HG03571 (cell line): ENCODE results near the gene RNF40.
"Not testable (repeated sequence)": the region's sequence is repeated elsewhere in the genome, so short reads cannot be mapped to it uniquely, and the experiment has no call there.

Experiments used
- ATAC-seq: cut with Tn5 transposase; IDR thresholded peaks from one replicate; pipeline ENCODE4 v1.9.1; 2021; ENCODE audit not compliant: unreplicated experiment

The RNF40 gene

DNA sequence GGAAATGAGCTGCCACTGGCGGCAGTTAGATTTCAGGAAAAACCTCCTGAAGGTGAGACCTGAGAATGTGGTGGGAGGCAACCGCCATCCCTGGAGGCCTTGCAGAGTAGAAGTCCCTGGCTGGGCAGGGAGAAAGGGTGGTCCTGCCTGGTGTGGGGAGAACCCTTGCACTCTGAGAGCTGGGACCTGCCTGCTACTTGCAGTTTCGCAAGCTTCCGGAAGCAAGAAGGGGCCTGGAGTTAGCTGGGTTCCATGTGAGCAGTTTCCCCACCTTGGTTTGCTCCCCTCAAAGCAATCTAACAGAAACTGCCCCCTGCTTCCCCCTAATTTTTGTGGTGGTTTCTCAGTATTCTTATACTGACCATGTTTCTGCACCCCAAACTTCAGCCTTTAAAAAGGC lies 18.4 kb downstream of the RNF40 start:
- no peak for ATAC-seq

DNA sequence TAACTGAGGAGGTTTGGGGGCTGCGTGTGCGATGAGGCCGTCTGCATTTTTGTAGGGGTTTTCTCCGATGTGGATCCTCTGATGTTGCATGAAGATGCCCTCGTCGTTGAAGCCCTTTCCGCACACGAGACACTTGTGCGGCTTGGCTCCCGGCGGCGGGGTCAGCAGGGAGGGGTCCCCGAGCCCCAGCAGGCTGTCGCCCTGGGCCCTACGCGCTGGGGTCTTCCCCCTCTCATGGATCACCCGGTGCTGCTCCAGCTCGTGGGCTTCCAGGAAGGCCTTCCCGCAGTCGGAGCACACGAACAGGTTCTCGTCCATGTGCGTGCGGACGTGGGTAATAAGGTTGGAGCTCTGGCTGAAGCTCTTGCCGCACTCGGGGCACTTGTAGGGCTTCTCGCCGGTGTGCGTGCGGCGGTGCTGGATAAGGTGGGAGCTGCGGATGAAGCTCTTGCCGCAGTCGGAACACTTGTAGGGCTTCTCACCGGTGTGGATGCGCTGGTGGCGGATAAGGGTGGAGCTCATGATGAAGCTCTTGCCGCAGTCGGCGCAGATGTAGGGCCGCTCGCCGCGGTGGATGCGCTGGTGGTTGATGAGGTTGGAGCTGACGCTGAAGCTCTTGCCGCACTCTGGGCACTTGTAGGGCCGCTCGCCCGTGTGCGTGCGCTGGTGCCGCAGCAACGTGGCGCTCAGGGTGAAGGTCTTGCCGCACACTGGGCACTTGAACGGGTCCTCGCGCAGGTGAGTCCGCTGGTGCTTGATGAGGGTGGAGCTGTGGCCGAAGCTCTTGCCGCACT lies 20.6 kb downstream of the RNF40 start:
- no peak for ATAC-seq

DNA sequence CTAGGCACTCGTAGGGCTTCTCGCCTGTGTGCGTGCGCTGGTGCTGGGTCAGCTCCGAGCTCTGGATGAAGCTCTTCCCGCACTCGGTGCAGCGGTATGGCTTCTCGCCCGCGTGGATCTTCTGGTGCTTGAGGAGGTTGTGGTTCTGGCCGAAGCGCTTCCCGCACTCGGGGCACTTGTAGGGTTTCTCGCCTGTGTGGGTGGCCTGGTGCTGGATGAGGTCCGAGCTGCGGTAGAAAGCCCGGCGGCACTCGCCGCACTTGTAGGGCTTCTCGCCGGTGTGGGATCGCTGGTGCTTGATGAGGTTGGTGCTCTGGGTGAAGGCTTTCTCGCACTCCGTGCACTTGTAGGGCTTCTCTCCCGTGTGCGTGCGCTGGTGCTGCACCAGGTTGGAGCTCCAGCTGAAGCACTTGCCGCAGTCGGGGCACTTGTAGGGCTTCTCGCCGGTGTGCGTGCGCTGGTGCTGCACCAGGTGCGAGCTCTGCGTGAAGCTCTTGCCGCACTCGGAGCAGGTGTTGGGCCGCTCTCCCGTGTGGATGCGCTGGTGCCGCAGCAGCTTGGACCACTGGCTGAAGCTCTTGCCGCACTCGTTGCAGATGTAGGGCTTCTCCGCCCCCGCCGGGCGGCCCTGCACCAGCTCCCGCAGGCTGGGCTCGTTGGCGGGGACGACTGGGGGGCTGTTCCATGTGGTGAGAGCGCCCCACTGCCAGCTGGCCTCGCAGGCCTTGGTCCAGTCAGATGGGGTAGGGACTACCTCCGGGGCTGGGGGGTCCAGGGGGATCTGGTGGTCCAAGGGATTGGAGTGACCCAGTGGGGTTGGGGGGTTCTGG lies 21.4 kb downstream of the RNF40 start:
- no peak for ATAC-seq

DNA sequence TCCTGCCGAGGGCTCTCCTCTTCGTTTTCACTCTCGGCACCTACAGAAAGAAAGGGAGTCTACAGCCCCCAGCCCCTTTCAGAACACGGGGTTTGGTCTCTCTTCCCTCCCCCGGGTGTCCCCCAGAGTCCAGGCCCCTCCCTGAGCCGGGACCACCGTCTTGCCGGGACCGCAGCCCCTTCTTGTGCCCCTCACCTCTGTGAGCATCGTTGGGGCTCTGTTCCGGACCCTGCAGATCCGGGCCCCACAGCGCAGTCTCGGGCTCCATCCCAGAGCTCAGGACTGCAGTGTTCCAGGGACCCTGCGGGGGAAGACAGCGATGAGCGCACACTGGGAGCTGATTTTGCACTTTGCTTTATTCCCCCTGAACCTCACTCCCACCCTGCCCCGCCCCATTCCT lies 22.1 kb downstream of the RNF40 start:
- no peak for ATAC-seq

DNA sequence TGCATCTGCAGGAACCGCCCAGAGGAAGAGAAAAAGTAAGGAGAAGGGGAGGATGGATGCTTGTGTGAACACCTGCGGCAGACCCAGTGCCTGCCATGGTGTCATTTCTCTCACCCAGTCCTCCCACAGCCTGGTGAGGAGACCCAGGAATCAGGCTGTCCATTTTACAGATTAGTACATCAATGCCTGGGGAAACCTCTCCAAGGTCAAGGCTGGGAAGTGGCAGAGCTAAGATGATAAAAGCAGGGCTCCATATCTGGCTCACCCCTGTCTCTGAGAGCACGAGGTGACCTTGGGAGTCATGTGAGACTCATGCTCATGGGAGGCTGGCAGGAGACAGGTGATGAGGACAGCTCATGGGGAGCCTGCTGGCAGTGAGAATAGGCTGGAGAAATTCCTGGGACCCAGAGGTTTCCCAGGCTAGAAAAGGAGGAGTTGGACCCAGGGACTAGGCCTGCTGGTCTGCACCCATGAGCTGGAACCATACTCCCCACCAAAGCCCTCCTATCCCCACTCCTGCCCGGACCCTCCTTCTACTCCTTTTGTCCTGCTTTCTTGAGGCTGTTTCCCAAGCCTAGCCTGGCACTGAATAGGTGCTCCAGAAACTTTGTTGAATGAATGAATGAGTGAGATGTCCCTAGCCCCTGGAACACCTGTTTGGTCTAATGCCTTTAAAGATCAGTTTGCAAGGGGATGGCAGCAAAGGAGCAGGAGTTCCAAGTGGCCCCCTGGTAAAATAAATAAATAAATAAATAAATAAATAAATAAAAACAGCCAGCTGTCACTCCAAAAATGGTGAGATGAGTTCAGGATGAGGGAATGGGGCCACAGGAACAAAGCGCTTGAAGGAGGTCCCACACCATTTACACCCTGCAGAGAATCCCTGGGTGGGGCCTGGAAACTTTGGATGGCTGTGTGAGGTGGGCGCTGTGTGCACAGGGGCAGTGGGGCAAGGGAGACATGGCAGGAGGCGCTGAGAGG lies 23.3 kb downstream of the RNF40 start:
- ATAC-seq = no peak

DNA sequence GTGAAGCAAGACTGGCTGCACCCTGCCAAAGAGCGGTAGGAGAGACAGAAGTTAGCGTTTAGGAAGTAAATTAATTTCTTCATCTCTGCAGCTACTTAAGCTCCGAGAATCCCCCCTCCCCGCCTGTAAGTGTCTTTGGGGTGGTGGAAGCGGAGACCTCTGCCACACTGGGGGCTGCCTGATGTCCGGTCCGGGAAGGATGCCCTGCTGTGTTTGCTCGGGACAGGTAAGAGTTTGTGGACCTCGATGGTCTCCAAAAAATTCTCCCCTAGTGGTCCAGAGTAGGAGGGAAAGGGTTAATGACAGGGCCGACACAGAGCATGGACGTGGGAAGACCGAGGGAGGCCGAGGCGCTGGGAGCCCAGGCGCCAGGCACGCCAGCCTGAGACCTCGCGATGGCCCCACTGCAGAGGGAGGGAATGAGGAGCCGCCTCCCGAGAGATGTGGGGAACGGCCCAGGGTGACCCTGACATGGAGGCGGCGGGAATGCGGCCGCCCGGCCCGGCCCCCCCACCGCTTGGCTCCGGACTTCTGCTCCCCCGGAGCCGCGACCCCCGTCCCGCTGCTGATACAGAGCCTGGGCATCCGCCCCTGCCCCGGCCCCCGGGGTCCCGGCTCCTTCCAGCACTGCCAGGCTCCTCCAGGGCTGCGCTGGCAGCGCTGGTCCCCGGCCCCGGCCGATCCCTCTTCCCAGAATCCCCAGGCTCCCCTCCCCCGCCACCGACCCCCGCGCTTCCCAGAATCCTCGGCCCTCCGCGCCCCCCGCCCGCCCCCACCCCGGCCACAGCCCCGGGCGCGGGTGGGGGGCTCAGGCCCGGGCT lies 24.2 kb downstream of the RNF40 start:
- ATAC-seq = no peak

GRCh38 chr16:30786936-30787612 lies 25.0 kb downstream of the RNF40 start, which contains the start of gene ZNF629:
ZNF629 (minus strand) TSS chr16:30787205; CDS start chr16:30784482, 2,723 bp downstream.
- ATAC-seq = no peak

DNA sequence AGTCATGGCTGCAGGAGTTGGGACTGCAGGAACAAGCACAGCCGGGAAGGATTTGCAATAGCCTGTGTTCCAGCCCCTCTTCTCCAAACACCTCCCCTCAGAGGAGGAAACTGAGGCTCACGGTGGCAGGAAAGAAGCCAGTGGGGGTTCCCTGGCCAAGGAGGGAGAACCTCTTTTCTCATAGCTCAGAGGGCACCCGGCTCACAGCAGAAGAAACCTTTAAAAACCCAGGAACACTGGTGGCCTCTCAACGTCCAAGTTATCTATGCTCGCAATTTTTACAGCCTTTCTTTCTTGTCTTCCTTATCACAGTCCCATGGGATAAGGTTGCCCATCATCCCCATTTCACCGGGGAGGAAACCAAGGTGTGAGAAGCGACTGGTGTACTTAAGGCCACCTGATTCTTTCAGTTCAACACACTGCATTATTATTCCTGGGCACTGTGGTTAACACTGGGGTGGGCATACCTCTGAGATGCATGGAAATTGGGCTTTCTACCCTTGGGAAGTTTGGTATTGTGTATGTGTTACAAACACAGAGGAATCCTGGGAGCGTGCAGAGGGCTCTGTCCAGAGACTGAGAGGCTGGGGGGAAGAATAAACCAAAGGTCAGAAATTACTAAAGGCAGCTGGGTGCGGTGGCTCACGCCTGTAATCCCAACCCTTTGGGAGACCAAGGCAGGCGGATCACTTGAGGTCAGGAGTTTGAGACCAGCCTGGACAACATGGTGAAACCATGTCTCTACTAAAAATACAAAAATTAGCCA lies 25.7 kb downstream of the RNF40 start:
- ATAC-seq = no peak

GRCh38 chr16:30793508-30794069 lies 31.5 kb downstream of the RNF40 start:
- ATAC-seq = no peak

GRCh38 chr16:30794634-30795033 lies 32.5 kb downstream of the RNF40 start:
- no peak for ATAC-seq

DNA sequence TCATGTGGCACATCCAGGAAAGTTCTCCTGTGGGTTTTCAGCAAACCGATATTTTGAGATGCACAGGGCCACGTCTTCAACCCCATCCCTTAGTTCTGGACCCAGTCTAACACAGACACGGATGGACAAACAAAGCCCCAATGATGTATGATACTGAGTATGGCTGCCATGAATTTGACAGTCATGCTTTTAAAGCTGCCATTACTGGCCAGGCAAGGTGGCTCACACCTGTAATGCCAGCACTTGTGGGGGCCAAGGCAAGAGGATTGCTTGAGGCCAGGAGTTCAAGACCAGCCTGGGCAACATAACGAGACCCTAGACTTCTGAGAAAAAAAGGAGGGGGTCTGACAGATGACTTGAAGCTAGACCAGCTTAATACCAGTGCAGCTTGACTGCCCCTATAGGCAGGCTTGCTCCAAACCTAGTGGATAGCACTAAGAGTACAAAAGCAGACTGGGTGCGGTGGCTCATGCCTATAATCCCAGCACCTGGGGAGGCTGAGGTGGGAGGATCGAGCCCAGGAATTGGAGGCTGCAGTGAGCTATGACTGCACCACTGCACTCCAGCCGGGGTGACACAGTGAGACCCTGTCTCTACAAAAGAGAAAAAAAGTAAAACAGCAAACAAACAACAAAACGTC lies 35.7 kb downstream of the RNF40 start:
- no peak for ATAC-seq

GRCh38 chr16:30802936-30803335 lies 40.8 kb downstream of the RNF40 start:
- no peak for ATAC-seq

- ATAC-seq = no peak
These were observed 42.9 kb downstream of the RNF40 start for GRCh38 chr16:30805056-30805369.

DNA sequence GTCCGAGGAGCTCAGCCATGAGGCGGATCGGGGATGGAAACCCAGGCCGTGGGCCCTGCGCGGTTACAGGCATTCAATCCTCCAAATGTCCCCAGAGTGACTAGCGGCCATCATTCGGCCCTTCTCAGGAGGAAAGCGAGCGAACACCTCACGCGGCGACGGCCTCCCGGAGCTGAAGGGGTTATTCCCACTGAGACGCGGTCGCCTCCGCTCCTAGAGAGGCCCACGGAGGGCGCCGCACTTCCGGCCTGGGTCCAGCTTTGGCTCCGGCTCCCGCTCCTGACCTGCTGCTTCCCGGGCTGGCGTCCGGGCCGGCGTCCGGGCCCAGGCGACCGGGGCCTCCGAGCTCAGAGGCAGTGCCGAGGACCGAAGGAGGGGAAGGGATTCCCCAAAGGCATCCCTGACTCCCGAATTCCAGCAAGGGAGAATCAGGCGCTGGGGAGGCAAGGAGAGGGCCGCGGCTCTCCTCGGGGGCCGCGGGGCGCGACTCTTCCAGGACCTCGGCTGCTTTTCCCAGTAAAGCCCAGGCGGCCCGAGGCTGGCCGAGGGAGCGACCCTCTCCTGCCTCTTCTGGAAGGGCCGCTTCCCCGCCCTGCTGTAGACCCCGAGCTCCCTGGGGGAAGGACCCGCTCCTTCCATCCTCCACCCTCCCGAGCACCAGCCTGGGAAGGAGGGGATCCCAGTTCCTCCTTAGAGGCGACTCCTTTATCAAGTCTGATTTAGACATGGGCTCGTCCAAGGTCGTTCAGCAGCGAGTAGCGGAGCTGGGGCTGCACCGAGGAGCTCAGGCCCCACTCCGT lies 43.4 kb downstream of the RNF40 start:
- ATAC-seq = no peak

DNA sequence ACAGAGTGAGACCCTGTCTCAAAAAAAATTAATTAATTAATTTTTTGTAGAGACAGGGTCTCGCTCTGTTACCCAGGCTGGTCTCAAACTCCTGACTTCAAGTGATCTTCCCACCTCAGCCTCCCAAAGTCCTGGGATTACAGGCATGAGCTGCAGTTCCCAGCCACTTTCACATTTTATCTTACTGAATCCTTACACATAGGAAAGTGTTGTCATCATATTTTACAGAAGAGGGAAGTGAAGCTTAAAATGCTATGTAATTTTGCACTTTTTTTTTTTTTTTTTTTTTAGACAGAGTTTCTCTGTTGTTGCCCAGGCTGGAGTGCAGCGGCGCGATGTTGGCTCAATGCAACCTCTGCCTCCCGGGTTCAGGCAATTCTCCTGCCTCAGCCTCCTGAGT lies 46.0 kb downstream of the RNF40 start:
- ATAC-seq = no peak

DNA sequence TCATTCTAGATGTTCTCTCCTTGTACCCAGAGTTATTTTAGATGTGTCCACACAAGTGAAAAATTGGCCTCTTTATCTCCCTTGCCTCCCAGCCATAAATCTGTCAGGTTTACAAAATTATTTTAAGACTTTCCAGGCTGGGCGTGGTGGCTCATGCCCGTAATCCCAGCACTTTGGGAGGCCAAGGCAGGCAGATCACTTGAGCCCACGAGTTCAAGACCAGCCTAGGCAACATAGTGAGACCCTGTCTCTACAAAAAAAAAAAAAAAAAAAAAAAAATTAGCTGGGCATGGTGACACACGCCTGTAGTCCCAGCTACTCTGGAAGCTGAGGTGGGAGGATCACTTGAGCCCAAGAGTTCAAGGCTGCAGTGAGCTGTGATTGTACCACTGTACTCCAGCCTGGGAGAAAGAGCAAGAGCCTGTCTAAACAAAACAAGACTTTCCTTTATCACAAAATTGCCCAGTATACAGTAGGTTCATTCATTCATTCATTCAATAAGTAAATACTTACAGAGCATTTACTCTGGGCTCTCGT lies 46.8 kb downstream of the RNF40 start:
- ATAC-seq = not testable (repeated sequence)

DNA sequence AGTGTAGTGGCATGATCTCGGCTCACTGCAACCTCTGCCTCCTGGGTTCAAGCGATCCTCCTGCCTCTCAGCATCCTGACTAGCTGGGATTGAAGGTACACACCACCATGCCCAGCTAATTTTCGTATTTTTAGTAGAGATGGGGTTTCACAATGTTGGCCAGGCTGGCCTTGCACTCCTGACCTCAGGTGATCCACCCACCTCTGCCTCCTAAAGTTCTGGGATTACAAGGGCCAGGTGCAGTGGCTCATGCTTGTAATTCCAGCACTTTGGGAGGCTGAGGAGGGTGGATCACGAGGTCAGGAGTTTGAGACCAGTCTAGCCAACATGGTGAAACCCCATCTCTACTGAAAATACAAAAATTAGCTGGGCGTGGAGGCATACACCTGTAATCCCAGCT lies 47.6 kb downstream of the RNF40 start:
- not testable (repeated sequence) for ATAC-seq
